Glutamatergic neuron (in vitro differentiated cells): ENCODE data around the gene ACSM5. TPM values are rescaled to one million over a fixed set of nuclear protein-coding genes. Genes with fewer than 3 reads are reported as not detected.

Experiments used
- DNase-seq: peaks from one replicate; pipeline ENCODE4 v3.0.0; 2022
- H3K27ac Mint-ChIP-seq: one replicate; pipeline ENCODE4 v1.8.0; 2020; ENCODE audit warnings: mild to moderate bottlenecking, mixed read lengths, inconsistent platforms; ENCODE audit not compliant: unreplicated experiment
- H3K27me3 Mint-ChIP-seq: one replicate; pipeline ENCODE4 v1.8.0; 2020; ENCODE audit warnings: mild to moderate bottlenecking, moderate library complexity, mixed read lengths, inconsistent platforms; ENCODE audit not compliant: unreplicated experiment
- H3K36me3 Mint-ChIP-seq: one replicate; pipeline ENCODE4 v1.8.0; 2020; ENCODE audit warnings: mild to moderate bottlenecking, mixed read lengths, inconsistent platforms; ENCODE audit not compliant: unreplicated experiment
- H3K4me1 Mint-ChIP-seq: one replicate; pipeline ENCODE4 v1.8.0; 2020; ENCODE audit warnings: mild to moderate bottlenecking, low read depth, mixed read lengths, inconsistent platforms; ENCODE audit not compliant: unreplicated experiment
- H3K4me3 Mint-ChIP-seq: one replicate; pipeline ENCODE4 v1.8.0; 2020; ENCODE audit warnings: mild to moderate bottlenecking, mixed read lengths, inconsistent platforms; ENCODE audit not compliant: unreplicated experiment
- H3K9me3 Mint-ChIP-seq: one replicate; pipeline ENCODE4 v1.8.0; 2020; ENCODE audit warnings: mild to moderate bottlenecking, moderate library complexity, mixed read lengths, inconsistent platforms; ENCODE audit not compliant: unreplicated experiment
- total RNA-seq: library from RNA; stranded (reverse); fragmentation: NEBNext Ultra II Directional; extraction: Animal tissue kit (Norgen Biotek cat#: 25700); gene quantifications from one replicate; pipeline ENCODE4 v1.2.1, GENCODE V29; 2021; ENCODE audit not compliant: unreplicated experiment
- TF ChIP-seq, protein P1 (sequence below): fragments of 200-600 bp; sonication (generic); IDR thresholded peaks from one replicate; pipeline ENCODE4 v1.5.0; 2021; ENCODE audit not compliant: partially characterized antibody, unreplicated experiment

ACSM5 gene
- total RNA-seq, 1 donor from 2014 or later, result not detected

DNA sequence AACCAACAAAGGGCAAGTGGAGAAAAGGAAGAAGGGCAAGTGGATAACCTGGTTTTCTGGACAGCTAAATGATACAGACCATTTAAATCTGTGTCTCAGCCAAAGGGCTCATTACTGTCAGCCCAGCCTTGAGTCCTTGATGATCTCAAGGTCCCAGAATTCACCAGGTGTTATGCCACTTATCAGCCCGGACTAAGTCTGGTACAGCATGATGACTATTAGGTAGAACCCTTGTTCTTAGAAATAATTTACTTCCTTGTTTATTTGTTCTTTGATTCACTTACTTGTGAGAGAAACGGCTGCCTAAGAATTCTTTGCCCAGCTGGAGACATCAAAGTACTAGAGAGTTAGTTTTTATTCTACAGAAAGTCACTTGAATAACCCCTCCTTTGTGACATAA, 8.3 kb upstream of the ACSM5 start:
- DNase-seq, result no peak
- Mint-ChIP-seq H3K27me3 (no peaks in the 10 kb centered on the region), H3K27ac (no peak overlapping the region), H3K9me3 (peaks cover 1% of the 10 kb centered on the region), H3K4me3 (no peak overlapping the region), H3K36me3 (no peaks in the 10 kb centered on the region), H3K4me1 (no peaks in the 10 kb centered on the region)
- TF ChIP-seq, protein P1, sequence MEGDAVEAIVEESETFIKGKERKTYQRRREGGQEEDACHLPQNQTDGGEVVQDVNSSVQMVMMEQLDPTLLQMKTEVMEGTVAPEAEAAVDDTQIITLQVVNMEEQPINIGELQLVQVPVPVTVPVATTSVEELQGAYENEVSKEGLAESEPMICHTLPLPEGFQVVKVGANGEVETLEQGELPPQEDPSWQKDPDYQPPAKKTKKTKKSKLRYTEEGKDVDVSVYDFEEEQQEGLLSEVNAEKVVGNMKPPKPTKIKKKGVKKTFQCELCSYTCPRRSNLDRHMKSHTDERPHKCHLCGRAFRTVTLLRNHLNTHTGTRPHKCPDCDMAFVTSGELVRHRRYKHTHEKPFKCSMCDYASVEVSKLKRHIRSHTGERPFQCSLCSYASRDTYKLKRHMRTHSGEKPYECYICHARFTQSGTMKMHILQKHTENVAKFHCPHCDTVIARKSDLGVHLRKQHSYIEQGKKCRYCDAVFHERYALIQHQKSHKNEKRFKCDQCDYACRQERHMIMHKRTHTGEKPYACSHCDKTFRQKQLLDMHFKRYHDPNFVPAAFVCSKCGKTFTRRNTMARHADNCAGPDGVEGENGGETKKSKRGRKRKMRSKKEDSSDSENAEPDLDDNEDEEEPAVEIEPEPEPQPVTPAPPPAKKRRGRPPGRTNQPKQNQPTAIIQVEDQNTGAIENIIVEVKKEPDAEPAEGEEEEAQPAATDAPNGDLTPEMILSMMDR, result no peak

DNA sequence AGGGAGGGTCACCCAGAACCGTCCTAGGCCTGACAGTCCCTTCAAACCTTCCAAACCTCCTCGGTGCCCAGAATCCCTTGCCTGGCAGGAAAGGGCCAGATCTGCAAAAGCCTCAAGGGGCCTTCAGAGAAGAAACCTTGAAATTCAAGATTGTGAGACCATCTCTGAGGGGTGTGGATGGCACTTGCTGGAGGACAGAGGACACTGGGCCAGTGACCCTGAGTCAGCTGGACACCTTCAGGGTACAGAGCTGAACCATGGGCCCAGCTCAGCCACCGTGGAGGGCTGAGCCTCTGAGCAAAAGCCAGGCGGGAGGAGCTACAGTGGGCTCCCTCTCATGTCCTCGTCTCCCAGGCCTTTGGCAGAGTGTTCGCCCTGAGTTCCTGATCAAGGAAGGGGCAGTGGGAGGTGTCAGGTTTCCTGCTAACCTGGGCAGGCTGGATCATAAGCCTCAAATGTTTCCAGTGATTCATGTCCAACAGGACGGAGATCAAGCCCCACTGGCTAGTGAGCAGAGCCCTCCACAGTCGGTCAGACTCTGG, 7.8 kb upstream of the ACSM5 start:
- Mint-ChIP-seq H3K27me3 (no peaks in the 10 kb centered on the region), H3K27ac (no peak overlapping the region), H3K36me3 (no peaks in the 10 kb centered on the region), H3K4me1 (no peaks in the 10 kb centered on the region), H3K9me3 (peaks cover 1% of the 10 kb centered on the region), H3K4me3 (no peak overlapping the region)
- TF ChIP-seq, protein P1, result no peak
- DNase-seq, result no peak

DNA sequence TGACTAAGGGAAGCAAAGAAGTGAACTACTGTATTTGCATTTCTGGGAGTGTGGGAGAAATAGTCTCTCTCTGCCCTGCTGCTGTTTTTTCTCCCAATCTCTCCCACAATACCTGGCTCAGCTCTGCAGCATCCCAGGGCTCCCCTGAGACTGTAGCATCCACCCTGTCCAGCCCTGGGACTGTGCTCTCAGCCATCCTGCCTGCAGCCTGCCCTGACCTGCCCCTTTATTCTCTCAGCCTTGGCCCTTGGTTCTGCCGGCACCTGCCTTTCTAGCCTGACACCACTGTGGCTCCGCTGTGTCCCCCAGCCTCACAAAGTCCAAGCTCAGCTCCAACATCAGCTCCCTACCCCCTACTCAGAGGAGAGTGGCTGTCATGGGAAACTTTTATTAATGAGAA, 6.7 kb upstream of the ACSM5 start:
- no peaks in the 10 kb centered on the region for H3K4me1 Mint-ChIP-seq
- no peaks in the 10 kb centered on the region for H3K36me3 Mint-ChIP-seq
- DNase-seq, result no peak
- no peak overlapping the region for H3K4me3 Mint-ChIP-seq
- H3K27me3 Mint-ChIP-seq, result no peaks in the 10 kb centered on the region
- H3K27ac Mint-ChIP-seq, result no peak overlapping the region
- H3K9me3 Mint-ChIP-seq, result peaks cover 1% of the 10 kb centered on the region
- TF ChIP-seq, protein P1, result no peak

DNA sequence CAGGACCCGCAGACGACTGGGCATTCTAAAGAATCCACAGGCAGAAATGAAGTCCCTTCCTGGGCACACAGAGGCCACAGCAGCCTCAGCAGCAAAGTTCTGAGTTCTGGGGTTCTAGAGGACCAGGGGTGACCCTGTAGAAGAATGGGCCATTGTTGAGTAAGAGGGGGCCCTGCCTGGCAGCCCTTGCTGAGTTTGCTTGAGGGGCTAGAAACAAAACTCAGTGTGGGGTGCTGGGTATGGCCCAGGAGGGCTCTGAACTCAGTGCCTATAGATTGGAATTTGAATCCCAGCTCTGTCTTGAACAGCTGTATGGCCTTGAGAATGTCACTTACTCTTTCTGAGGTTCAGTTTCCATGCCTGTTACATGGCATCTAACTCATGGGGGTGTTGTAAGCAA, 4.7 kb upstream of the ACSM5 start, which contains the start of gene PDILT:
Gene PDILT (minus strand): TSS at position 101 of the 400 bp plus-strand sequence. CDS start 5,437 bp downstream, outside the sequence.
- DNase-seq, result no peak
- H3K36me3 Mint-ChIP-seq, result no peaks in the 10 kb centered on the region
- no peak within 1 kb of the TSS for H3K27ac Mint-ChIP-seq
- TF ChIP-seq, protein P1, result no peak
- H3K27me3 Mint-ChIP-seq, result peaks cover 2% of the 10 kb centered on the region
- H3K9me3 Mint-ChIP-seq, result no peaks in the 10 kb centered on the region
- no peaks in the 10 kb centered on the region for H3K4me1 Mint-ChIP-seq
- H3K4me3 Mint-ChIP-seq, result no peak within 1 kb of the TSS

- Mint-ChIP-seq H3K27ac (no peak overlapping the region), H3K4me3 (no peak overlapping the region), H3K36me3 (no peaks in the 10 kb centered on the region), H3K4me1 (no peaks in the 10 kb centered on the region), H3K27me3 (peaks cover 2% of the 10 kb centered on the region), H3K9me3 (no peaks in the 10 kb centered on the region)
- TF ChIP-seq, protein P1, result no peak
- no peak for DNase-seq
These were observed 888 bp downstream of the ACSM5 start for GRCh38 chr16:20410121-20410723.
